ENCODE measurements around the gene OSGEP.

OSGEP gene

DNA sequence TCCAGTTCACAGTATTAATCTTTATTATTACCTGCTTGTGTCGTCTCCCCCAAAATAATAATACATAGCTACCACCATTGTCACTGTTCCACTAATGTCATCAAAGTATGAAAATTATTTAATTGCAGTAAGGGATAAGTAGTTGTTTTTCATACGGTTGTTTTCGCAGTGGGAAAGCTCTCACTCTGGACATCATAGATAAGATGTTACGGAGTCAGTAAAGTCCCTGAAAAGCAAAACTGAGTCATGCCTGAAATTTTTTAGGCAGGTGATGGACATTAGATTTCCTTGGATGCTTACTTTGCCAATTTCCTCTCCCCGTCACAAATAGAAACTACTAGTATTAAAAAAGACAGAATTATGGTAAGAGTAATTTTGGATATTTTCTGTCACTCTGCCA lies 27.8 kb upstream of the OSGEP start:
- H3K4me3 Mint-ChIP-seq, result no peak overlapping the region
- no peaks in the 10 kb centered on the region for H3K27me3 Mint-ChIP-seq
- peaks cover 24% of the 10 kb centered on the region for H3K36me3 Mint-ChIP-seq (ENCODE audit: low read depth)
- no peaks in the 10 kb centered on the region for H3K9me3 Mint-ChIP-seq
- no peak overlapping the region for H3K27ac Mint-ChIP-seq
- peaks cover 22% of the 10 kb centered on the region for H3K4me1 Mint-ChIP-seq (ENCODE audit: low read depth)

DNA sequence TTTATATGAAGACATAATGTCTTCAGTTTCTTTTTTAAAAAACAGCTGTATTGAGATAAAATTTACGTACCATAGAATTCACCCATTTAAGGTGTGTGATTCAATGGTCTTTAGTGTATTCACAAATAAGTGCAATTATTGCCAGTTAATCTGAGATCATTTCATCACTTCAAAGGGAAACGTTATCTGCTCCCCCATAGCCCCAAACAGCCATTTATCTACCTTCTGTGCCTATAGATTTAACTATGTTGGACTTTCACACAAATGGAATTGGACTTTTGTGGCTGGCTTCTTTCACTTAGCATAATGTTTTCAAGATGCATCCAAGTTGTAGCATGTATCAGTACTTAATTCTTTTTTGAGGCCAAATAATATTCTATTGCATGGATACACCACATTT lies 24.3 kb upstream of the OSGEP start:
- peaks cover 46% of the 10 kb centered on the region for H3K4me1 Mint-ChIP-seq (ENCODE audit: low read depth)
- H3K4me3 Mint-ChIP-seq, result no peak overlapping the region
- H3K27ac Mint-ChIP-seq, result peak overlapping the region; percentile 39
- H3K9me3 Mint-ChIP-seq, result no peaks in the 10 kb centered on the region
- peaks cover 59% of the 10 kb centered on the region for H3K36me3 Mint-ChIP-seq (ENCODE audit: low read depth)
- H3K27me3 Mint-ChIP-seq, result no peaks in the 10 kb centered on the region

GRCh38 chr14:20477211-20477876 lies 22.7 kb upstream of the OSGEP start:
- H3K4me3 Mint-ChIP-seq, result peak overlapping the region; percentile 27
- peaks cover 57% of the 10 kb centered on the region for H3K4me1 Mint-ChIP-seq (ENCODE audit: low read depth)
- no peaks in the 10 kb centered on the region for H3K9me3 Mint-ChIP-seq
- H3K27me3 Mint-ChIP-seq, result no peaks in the 10 kb centered on the region
- H3K27ac Mint-ChIP-seq, result peak overlapping the region; percentile 96
- peaks cover 74% of the 10 kb centered on the region for H3K36me3 Mint-ChIP-seq (ENCODE audit: low read depth)

DNA sequence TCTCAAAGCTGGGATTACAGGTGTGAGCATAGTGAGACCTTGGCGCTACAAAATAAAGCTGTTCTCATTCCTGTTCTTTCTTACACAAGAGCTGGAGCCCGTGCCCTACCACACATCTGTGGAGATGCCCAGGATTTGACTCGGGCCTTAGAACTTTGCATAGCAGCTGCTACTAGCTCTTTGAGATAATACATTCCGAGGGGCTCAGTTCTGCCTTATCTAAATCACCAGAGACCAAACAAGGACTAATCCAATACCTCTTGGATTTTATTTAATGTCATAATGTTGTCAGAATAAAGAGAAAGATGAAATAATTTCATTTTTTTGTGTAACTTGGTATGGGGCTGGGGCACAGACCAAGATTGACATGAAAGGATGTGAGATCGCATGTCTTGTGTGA lies 22.2 kb upstream of the OSGEP start:
- H3K4me3 Mint-ChIP-seq, result peak overlapping the region; percentile 27
- peaks cover 80% of the 10 kb centered on the region for H3K36me3 Mint-ChIP-seq (ENCODE audit: low read depth)
- H3K27ac Mint-ChIP-seq, result peak overlapping the region; percentile 96
- no peaks in the 10 kb centered on the region for H3K27me3 Mint-ChIP-seq
- H3K4me1 Mint-ChIP-seq (ENCODE audit: low read depth), result peaks cover 63% of the 10 kb centered on the region
- H3K9me3 Mint-ChIP-seq, result no peaks in the 10 kb centered on the region

GRCh38 chr14:20472536-20473169 lies 18.0 kb upstream of the OSGEP start:
- Mint-ChIP-seq H3K9me3 (no peaks in the 10 kb centered on the region), H3K27me3 (no peaks in the 10 kb centered on the region), H3K4me3 (peak overlapping the region; percentile 92), H3K4me1 (ENCODE audit: low read depth) (peaks cover 75% of the 10 kb centered on the region), H3K36me3 (ENCODE audit: low read depth) (peaks cover 80% of the 10 kb centered on the region), H3K27ac (peak overlapping the region; percentile 61)

- Mint-ChIP-seq H3K36me3 (ENCODE audit: low read depth) (peaks cover 59% of the 10 kb centered on the region), H3K4me1 (ENCODE audit: low read depth) (peaks cover 54% of the 10 kb centered on the region), H3K9me3 (no peaks in the 10 kb centered on the region), H3K27me3 (no peaks in the 10 kb centered on the region), H3K27ac (peak overlapping the region; percentile 94), H3K4me3 (peak overlapping the region; percentile 92)
Observed at GRCh38 chr14:20470603-20470901, 15.9 kb upstream of the OSGEP start.

- peaks cover 54% of the 10 kb centered on the region for H3K36me3 Mint-ChIP-seq (ENCODE audit: low read depth)
- H3K27ac Mint-ChIP-seq, result peak overlapping the region; percentile 94
- H3K27me3 Mint-ChIP-seq, result no peaks in the 10 kb centered on the region
- H3K4me1 Mint-ChIP-seq (ENCODE audit: low read depth), result peaks cover 49% of the 10 kb centered on the region
- H3K4me3 Mint-ChIP-seq, result peak overlapping the region; percentile 92
- H3K9me3 Mint-ChIP-seq, result no peaks in the 10 kb centered on the region
Observed at GRCh38 chr14:20469890-20470602, 15.4 kb upstream of the OSGEP start.

DNA sequence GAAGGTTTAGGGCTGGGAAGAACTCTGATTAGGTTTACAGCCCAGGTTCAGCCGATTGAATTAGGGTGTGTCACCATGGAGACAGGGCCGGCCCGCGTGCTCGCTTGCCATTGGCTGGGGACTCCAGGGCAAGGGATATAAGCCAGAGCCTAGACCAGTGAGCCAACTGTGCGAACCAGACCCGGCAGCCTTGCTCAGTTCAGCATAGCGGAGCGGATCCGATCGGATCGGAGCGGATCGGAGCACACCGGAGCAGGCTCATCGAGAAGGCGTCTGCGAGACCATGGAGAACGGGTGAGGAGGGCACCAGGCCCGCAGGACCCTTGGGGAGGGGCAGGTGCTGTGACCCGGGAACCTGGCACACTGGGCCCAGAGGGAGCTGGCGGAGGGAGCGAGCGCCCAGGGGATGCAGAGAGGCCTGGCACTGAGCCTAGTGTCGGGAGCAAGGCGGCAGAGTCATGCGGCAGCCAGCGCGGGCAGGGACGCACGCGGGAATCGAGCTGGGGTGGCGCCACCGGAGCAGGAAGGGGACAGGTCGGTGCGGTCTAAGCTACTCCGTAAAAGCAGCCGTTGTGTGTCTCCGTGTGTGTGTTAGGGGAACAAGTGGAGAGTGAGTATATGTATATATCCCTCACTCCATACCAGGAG lies 14.8 kb upstream of the OSGEP start, which contains the start of gene PNP:
TSS of gene PNP (plus strand) at position 165 of the 648 bp plus-strand sequence. CDS start at position 284, 119 bp downstream.
- Mint-ChIP-seq H3K36me3 (ENCODE audit: low read depth) (peaks cover 47% of the 10 kb centered on the region), H3K27ac (peak within 1 kb of the TSS; percentile 94), H3K27me3 (no peaks in the 10 kb centered on the region), H3K4me1 (ENCODE audit: low read depth) (peaks cover 47% of the 10 kb centered on the region), H3K4me3 (peak within 1 kb of the TSS; percentile 92), H3K9me3 (no peaks in the 10 kb centered on the region)

DNA sequence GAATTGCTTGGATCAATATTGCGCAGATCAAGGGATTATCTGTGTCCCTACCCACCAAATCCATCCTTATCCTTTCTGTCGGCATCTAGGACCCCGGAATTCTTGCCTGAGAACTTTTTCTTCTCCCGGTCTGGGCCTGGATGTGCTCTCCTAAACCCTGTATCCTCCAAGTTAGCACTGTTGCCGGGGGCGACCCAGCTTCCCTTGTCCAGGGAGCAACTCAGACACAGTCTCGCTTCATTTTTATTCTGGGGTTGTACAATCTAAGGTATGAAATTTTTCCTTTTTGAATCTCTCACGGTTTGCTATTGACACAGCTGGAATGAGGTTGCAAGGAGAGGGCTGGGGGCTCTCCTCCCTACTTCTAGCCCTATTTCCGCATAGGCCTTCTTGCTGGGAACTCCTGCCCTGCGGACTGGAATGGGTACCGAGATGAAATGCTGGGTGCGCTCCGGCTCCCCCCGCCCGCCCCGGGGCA lies 14.2 kb upstream of the OSGEP start:
- H3K4me1 Mint-ChIP-seq (ENCODE audit: low read depth), result peaks cover 42% of the 10 kb centered on the region
- H3K4me3 Mint-ChIP-seq, result peak overlapping the region; percentile 92
- peak overlapping the region; percentile 94 for H3K27ac Mint-ChIP-seq
- no peaks in the 10 kb centered on the region for H3K27me3 Mint-ChIP-seq
- H3K36me3 Mint-ChIP-seq (ENCODE audit: low read depth), result peaks cover 41% of the 10 kb centered on the region
- no peaks in the 10 kb centered on the region for H3K9me3 Mint-ChIP-seq

DNA sequence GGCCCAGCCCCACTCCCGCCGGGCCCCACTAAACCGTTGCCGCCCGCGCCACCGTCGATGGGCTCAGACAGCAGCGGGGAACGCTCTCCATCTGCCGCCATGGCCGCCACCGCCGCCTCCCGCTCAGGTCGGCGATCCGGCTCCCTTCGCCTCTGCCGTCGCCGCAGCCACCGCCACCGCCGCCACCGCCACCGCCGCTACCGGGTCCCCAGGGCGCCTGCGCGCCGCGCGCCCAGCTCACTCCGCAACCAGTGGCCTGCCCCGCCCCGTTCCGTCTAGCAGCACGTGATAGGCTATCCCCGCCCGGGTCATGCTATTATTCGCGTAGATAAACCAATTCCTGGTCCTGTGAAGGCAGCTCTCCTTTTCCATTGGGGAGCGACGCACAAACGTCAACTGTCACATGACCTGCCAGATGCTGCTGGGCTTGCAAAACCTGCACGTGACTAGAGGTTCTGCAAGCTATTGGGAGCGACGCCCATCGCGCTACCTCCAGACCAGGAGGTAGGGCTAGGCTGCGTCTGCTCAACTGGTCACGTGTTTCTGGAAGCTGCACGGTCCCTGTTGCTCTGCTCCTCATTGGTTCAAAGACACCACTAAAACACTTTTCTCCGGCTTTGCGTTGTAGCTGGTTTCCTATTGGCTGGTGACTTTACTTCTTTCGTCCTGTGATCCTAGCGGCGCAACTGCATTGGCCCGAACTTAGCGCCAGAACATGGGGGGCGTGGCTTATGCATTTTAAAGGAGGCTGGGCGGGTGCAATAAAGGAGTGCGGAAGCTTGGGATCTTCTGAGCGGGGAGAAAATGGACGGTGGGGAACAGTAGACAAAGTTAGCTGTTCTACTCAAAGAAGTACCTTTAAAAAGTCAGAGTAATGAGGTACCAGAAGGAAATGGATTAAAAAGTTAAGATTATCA lies 6.9 kb upstream of the OSGEP start, which contains the start of gene PIP4P1:
TSS of gene PIP4P1 (minus strand) at position 210 of the 917 bp plus-strand sequence. CDS start at position 101, 109 bp downstream.
- H3K27ac Mint-ChIP-seq, result peak within 1 kb of the TSS; percentile 93
- H3K36me3 Mint-ChIP-seq (ENCODE audit: low read depth), result peaks cover 28% of the 10 kb centered on the region
- peak within 1 kb of the TSS; percentile 94 for H3K4me3 Mint-ChIP-seq
- no peaks in the 10 kb centered on the region for H3K27me3 Mint-ChIP-seq
- no peaks in the 10 kb centered on the region for H3K9me3 Mint-ChIP-seq
- H3K4me1 Mint-ChIP-seq (ENCODE audit: low read depth), result peaks cover 43% of the 10 kb centered on the region

GRCh38 chr14:20460458-20461224 lies 6.0 kb upstream of the OSGEP start:
- Mint-ChIP-seq H3K4me3 (peak overlapping the region; percentile 94), H3K27me3 (no peaks in the 10 kb centered on the region), H3K27ac (peak overlapping the region; percentile 93), H3K9me3 (no peaks in the 10 kb centered on the region), H3K4me1 (ENCODE audit: low read depth) (peaks cover 43% of the 10 kb centered on the region), H3K36me3 (ENCODE audit: low read depth) (peaks cover 28% of the 10 kb centered on the region)

- Mint-ChIP-seq H3K27ac (peak overlapping the region; percentile 70), H3K27me3 (no peaks in the 10 kb centered on the region), H3K4me3 (no peak overlapping the region), H3K9me3 (no peaks in the 10 kb centered on the region), H3K36me3 (ENCODE audit: low read depth) (peaks cover 28% of the 10 kb centered on the region), H3K4me1 (ENCODE audit: low read depth) (peaks cover 38% of the 10 kb centered on the region)
Observed at GRCh38 chr14:20458031-20458789, 3.6 kb upstream of the OSGEP start.

DNA sequence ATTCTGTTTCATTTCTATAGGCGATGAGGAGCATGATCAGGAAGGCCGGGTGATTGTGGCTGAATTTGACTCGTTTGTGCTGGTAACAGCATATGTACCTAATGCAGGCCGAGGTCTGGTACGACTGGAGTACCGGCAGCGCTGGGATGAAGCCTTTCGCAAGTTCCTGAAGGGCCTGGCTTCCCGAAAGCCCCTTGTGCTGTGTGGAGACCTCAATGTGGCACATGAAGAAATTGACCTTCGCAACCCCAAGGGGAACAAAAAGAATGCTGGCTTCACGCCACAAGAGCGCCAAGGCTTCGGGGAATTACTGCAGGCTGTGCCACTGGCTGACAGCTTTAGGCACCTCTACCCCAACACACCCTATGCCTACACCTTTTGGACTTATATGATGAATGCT lies 2.4 kb upstream of the OSGEP start:
- H3K27ac Mint-ChIP-seq, result no peak overlapping the region

More for the DNA sequence above, 2.4 kb upstream of the OSGEP start:
- no peaks in the 10 kb centered on the region for H3K27me3 Mint-ChIP-seq
- peaks cover 42% of the 10 kb centered on the region for H3K4me1 Mint-ChIP-seq (ENCODE audit: low read depth)
- peaks cover 38% of the 10 kb centered on the region for H3K36me3 Mint-ChIP-seq (ENCODE audit: low read depth)
- H3K9me3 Mint-ChIP-seq, result no peaks in the 10 kb centered on the region
- H3K4me3 Mint-ChIP-seq, result no peak overlapping the region
